Activated CD8-positive, alpha-beta memory T cell treated with anti-CD3 and anti-CD28 coated beads for 48 hours (primary cell): ENCODE data around the gene RPTOR.

Experiments used
- DNase-seq, 3 experiments: peaks; one replicate each; pipeline ENCODE4 v3.0.0-alpha.2; 2020; ENCODE audit warnings: low read depth in 2 of 3, low spot score in 2 of 3

Gene RPTOR

GRCh38 chr17:80779961-80780380 is 235.3 kb downstream of the RPTOR start:
- DNase-seq: no peak

GRCh38 chr17:80780381-80781198 is 236.0 kb downstream of the RPTOR start:
- DNase-seq: no peak

- DNase-seq: no peak
Measured at GRCh38 chr17:80781211-80781610, 236.6 kb downstream of the RPTOR start.

GRCh38 chr17:80781807-80782277 is 237.2 kb downstream of the RPTOR start:
- no peak for DNase-seq

GRCh38 chr17:80782536-80783427 is 238.1 kb downstream of the RPTOR start:
- no peak for DNase-seq

GRCh38 chr17:80783486-80783885 is 238.8 kb downstream of the RPTOR start:
- no peak for DNase-seq

GRCh38 chr17:80783971-80784370 is 239.3 kb downstream of the RPTOR start:
- no peak for DNase-seq

- DNase-seq: no peak
Measured at GRCh38 chr17:80785477-80786178, 241.0 kb downstream of the RPTOR start.

- no peak for DNase-seq
Measured at GRCh38 chr17:80786470-80786869, 241.8 kb downstream of the RPTOR start.

- no peak for DNase-seq
Measured at GRCh38 chr17:80786887-80787286, 242.2 kb downstream of the RPTOR start.

- DNase-seq: no peak
Measured at GRCh38 chr17:80787881-80788280, 243.2 kb downstream of the RPTOR start.

GRCh38 chr17:80789356-80789902 is 244.8 kb downstream of the RPTOR start:
- no peak for DNase-seq

GRCh38 chr17:80790021-80790765 is 245.6 kb downstream of the RPTOR start:
- DNase-seq: no peak

GRCh38 chr17:80790981-80791742 is 246.5 kb downstream of the RPTOR start:
- DNase-seq: no peak

- DNase-seq: no peak
Measured at GRCh38 chr17:80791758-80792284, 247.2 kb downstream of the RPTOR start.

- DNase-seq: no peak
Measured at GRCh38 chr17:80792373-80792781, 247.7 kb downstream of the RPTOR start.

GRCh38 chr17:80793421-80793820 is 248.8 kb downstream of the RPTOR start:
- DNase-seq: no peak

GRCh38 chr17:80793851-80794267 is 249.2 kb downstream of the RPTOR start:
- DNase-seq: no peak
